Measurements from ENCODE around the gene CAB39. TPM values are rescaled to one million over a fixed set of nuclear protein-coding genes. Genes with fewer than 3 reads are reported as not detected.
A peak's percentile ranks its signal among the peaks of the same experiment; 100 is the strongest.

Gene CAB39
- polyA plus RNA-seq, 3 donors, result 33.1 to 53.8 (median 38.3) TPM

- H4K20me1 ChIP-seq (ENCODE audit: insufficient read depth, low read length), result no peaks in the 10 kb centered on the region
- no peaks in the 10 kb centered on the region for H3K79me2 ChIP-seq (ENCODE audit: insufficient read depth, low read length)
- peaks cover 4 to 8% of the 10 kb centered on the region in 2 donors for H3K4me1 ChIP-seq (ENCODE audit: control insufficient read depth in 1 of 2, insufficient read depth in 2 of 2, low read length in 2 of 2)
- H3K36me3 Mint-ChIP-seq, result no peaks in the 10 kb centered on the region
- H2AFZ ChIP-seq (ENCODE audit: insufficient read depth, low read depth, low read length, poor library complexity, severe bottlenecking), result no peak overlapping the region
- no CpG with 5 or more reads among the region's 6 CpGs for WGBS (ENCODE audit: insufficient coverage)
- DNase-seq, result no peak
- peaks cover 0 to 5% of the 10 kb centered on the region in 2 donors for H3K9me3 ChIP-seq (replicated peaks in 1 of 2; ENCODE audit: control insufficient read depth in 1 of 2, insufficient read depth in 1 of 2, low read length in 2 of 2)
- no peak overlapping the region for H3K9ac ChIP-seq (ENCODE audit: insufficient read depth, low read length, poor library complexity, severe bottlenecking)
- no peaks in the 10 kb centered on the region for H3K36me3 ChIP-seq (replicated peaks in 1 of 2; ENCODE audit: control insufficient read depth in 1 of 2, insufficient read depth in 2 of 2, low read length in 2 of 2)
- no peak overlapping the region for H3K27ac ChIP-seq (ENCODE audit: low read depth in 1 of 2, low read length in 2 of 2)
- peaks cover 15 to 24% (median 21%) of the 10 kb centered on the region in 3 donors for H3K27me3 Mint-ChIP-seq (ENCODE audit: low read depth in 3 of 3)
- H3K9me3 Mint-ChIP-seq, result peaks cover 0 to 7% (median 4%) of the 10 kb centered on the region in 7 donors
- no peak overlapping the region for H3K4me3 ChIP-seq (replicated peaks in 1 of 3; ENCODE audit: low read depth in 2 of 3, low read length in 3 of 3)
- H3K4me2 ChIP-seq (replicated peaks; ENCODE audit: extremely low read depth, low read length, poor library complexity, severe bottlenecking), result no peak overlapping the region
- no peak overlapping the region for H3K4me3 Mint-ChIP-seq
- TF ChIP-seq, protein P1, sequence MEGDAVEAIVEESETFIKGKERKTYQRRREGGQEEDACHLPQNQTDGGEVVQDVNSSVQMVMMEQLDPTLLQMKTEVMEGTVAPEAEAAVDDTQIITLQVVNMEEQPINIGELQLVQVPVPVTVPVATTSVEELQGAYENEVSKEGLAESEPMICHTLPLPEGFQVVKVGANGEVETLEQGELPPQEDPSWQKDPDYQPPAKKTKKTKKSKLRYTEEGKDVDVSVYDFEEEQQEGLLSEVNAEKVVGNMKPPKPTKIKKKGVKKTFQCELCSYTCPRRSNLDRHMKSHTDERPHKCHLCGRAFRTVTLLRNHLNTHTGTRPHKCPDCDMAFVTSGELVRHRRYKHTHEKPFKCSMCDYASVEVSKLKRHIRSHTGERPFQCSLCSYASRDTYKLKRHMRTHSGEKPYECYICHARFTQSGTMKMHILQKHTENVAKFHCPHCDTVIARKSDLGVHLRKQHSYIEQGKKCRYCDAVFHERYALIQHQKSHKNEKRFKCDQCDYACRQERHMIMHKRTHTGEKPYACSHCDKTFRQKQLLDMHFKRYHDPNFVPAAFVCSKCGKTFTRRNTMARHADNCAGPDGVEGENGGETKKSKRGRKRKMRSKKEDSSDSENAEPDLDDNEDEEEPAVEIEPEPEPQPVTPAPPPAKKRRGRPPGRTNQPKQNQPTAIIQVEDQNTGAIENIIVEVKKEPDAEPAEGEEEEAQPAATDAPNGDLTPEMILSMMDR (IDR thresholded peaks at IDR 0.05), result no peak
- H3K27me3 ChIP-seq (ENCODE audit: control insufficient read depth in 2 of 2, insufficient read depth in 2 of 2, low read length in 2 of 2), result no peaks in the 10 kb centered on the region
- intact Hi-C loops (cut with micrococcal nuclease), result no loop called here
- H3K27ac Mint-ChIP-seq, result no peak overlapping the region
- peaks cover 3% of the 10 kb centered on the region for H3K4me1 Mint-ChIP-seq
Measured at GRCh38 chr2:230846360-230846759, 133.7 kb downstream of the CAB39 start.

DNA sequence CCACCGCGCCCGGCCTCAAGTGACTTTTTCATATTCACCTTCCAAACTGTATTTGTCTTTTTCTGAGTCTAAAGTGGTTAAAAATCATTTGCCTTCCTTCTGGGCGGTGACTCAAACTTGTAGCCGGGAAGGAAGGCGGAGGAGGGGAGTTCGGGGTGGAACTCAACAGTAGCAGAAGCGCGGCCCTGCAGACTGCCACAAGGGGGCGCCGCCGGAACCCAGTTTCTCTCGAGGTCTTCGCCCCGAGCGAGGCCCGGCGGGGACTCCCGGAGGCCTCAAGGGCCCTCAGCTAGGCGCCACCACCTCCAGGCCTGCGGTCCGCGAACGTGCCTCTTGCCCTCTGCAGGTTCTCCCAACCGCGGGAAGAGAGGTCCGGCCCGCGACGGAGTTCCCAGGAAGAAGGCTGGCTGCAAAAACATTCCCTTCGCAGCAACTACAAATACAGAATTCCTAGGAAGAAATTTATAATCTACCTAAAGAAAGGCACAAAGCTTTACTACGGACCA lies 135.3 kb downstream of the CAB39 start:
- no peak overlapping the region for H3K27ac Mint-ChIP-seq
- no peak overlapping the region for H3K4me3 ChIP-seq (replicated peaks in 1 of 3; ENCODE audit: low read depth in 2 of 3, low read length in 3 of 3)
- H3K4me3 Mint-ChIP-seq, result peak overlapping the region in 1 of 2 donors; percentile 58
- DNase-seq, result peak; percentile 64 to 81 (median 65)
- no peak overlapping the region for H3K9ac ChIP-seq (ENCODE audit: insufficient read depth, low read length, poor library complexity, severe bottlenecking)
- H3K27me3 Mint-ChIP-seq (ENCODE audit: low read depth in 3 of 3), result peaks cover 21 to 30% (median 29%) of the 10 kb centered on the region in 3 donors
- H3K4me2 ChIP-seq (replicated peaks; ENCODE audit: extremely low read depth, low read length, poor library complexity, severe bottlenecking), result peak overlapping the region; percentile 37
- H3K36me3 ChIP-seq (replicated peaks in 1 of 2; ENCODE audit: control insufficient read depth in 1 of 2, insufficient read depth in 2 of 2, low read length in 2 of 2), result no peaks in the 10 kb centered on the region
- intact Hi-C loops (cut with micrococcal nuclease), result no loop called here
- peaks cover 0 to 5% of the 10 kb centered on the region in 2 donors for H3K9me3 ChIP-seq (replicated peaks in 1 of 2; ENCODE audit: control insufficient read depth in 1 of 2, insufficient read depth in 1 of 2, low read length in 2 of 2)
- TF ChIP-seq, protein P1 (IDR thresholded peaks at IDR 0.05), result peak; percentile 94
- no peak overlapping the region for H3K27ac ChIP-seq (ENCODE audit: low read depth in 1 of 2, low read length in 2 of 2)
- peak overlapping the region; percentile 54 for H2AFZ ChIP-seq (ENCODE audit: insufficient read depth, low read depth, low read length, poor library complexity, severe bottlenecking)
- H4K20me1 ChIP-seq (ENCODE audit: insufficient read depth, low read length), result no peaks in the 10 kb centered on the region
- peaks cover 3% of the 10 kb centered on the region for H3K4me1 Mint-ChIP-seq
- H3K36me3 Mint-ChIP-seq, result no peaks in the 10 kb centered on the region
- H3K9me3 Mint-ChIP-seq, result peaks cover 0 to 6% (median 4%) of the 10 kb centered on the region in 7 donors
- H3K79me2 ChIP-seq (ENCODE audit: insufficient read depth, low read length), result no peaks in the 10 kb centered on the region
- 0% methylated on average over 16 of the region's 32 CpGs for WGBS (ENCODE audit: insufficient coverage)
- no peaks in the 10 kb centered on the region for H3K27me3 ChIP-seq (ENCODE audit: control insufficient read depth in 2 of 2, insufficient read depth in 2 of 2, low read length in 2 of 2)
- H3K4me1 ChIP-seq (ENCODE audit: control insufficient read depth in 1 of 2, insufficient read depth in 2 of 2, low read length in 2 of 2), result peaks cover 4 to 8% of the 10 kb centered on the region in 2 donors
